WTC11 (cell line): ENCODE results near the gene RBP3. TPM values are rescaled to one million over a fixed set of nuclear protein-coding genes. Genes with fewer than 3 reads are reported as not detected.

Experiments
- ATAC-seq: fragments of 200-7000 bp; cut with Tn5 transposase; 2 replicates; pipeline ENCODE4 v1.10.0; 2021; ENCODE audit warnings: mild to moderate bottlenecking, moderate library complexity
- CTCF ChIA-PET: fragments of 300-600 bp; sonication (Branson Sonifier 250); formaldehyde crosslinking; loops from one replicate; lab custom pipeline; 2021; ENCODE audit warnings: antibody characterized with exemption; lab: Charles Lee
- POLR2A ChIA-PET: fragments of 350-600 bp; sonication (Branson Sonifier 250); formaldehyde crosslinking; loops from one replicate; lab custom pipeline; 2021; ENCODE audit warnings: antibody characterized with exemption; lab: Charles Lee
- DNase-seq: peaks from one replicate; pipeline ENCODE4 v3.0.0; 2021; ENCODE audit warnings: low spot score
- H3K27ac Mint-ChIP-seq: 2 replicates; pipeline ENCODE4 v1.8.0; 2021; ENCODE audit warnings: mixed read lengths
- H3K27me3 Mint-ChIP-seq: 2 replicates; pipeline ENCODE4 v1.8.0; 2021; ENCODE audit warnings: low read depth, mild to moderate bottlenecking, moderate library complexity, mixed read lengths
- H3K36me3 Mint-ChIP-seq: 2 replicates; pipeline ENCODE4 v1.8.0; 2021; ENCODE audit warnings: mixed read lengths
- H3K4me1 Mint-ChIP-seq: 2 replicates; pipeline ENCODE4 v1.8.0; 2022; ENCODE audit warnings: mixed read lengths
- H3K4me3 Mint-ChIP-seq: 2 replicates; pipeline ENCODE4 v1.8.0; 2021; ENCODE audit warnings: mild to moderate bottlenecking, moderate library complexity, mixed read lengths
- H3K9me3 Mint-ChIP-seq: 2 replicates; pipeline ENCODE4 v1.8.0; 2021; ENCODE audit warnings: mixed read lengths
- AFF4 ChIP-seq: sonication (generic); formaldehyde crosslinking; IDR thresholded peaks from 2 replicates; pipeline ENCODE4 v1.8.1; 2023; ENCODE audit warnings: mild to moderate bottlenecking, missing genetic modification reagents, borderline replicate concordance
- AR ChIP-seq: fragments of 250-450 bp; sonication (Bioruptor Pico); IDR thresholded peaks from 2 replicates; pipeline ENCODE4 v1.9.0; 2021; ENCODE audit warnings: mild to moderate bottlenecking
- ATF2 ChIP-seq: sonication (generic); formaldehyde crosslinking; IDR thresholded peaks from 2 replicates; pipeline ENCODE4 v1.8.1; 2022; ENCODE audit warnings: low read depth, missing genetic modification reagents, borderline replicate concordance
- ATF6 ChIP-seq: sonication (generic); formaldehyde crosslinking; IDR thresholded peaks from 2 replicates; pipeline ENCODE4 v1.8.1; 2023; ENCODE audit warnings: mild to moderate bottlenecking, missing genetic modification reagents
- EMX1 ChIP-seq: fragments of 250-450 bp; sonication (Bioruptor Pico); IDR thresholded peaks from 2 replicates; pipeline ENCODE4 v1.8.0; 2021; ENCODE audit warnings: mild to moderate bottlenecking
- ERG ChIP-seq: fragments of 250-450 bp; sonication (Bioruptor Pico); IDR thresholded peaks from 2 replicates; pipeline ENCODE4 v1.8.0; 2021; ENCODE audit warnings: mild to moderate bottlenecking
- ETV6 ChIP-seq: sonication (generic); formaldehyde crosslinking; IDR thresholded peaks from 2 replicates; pipeline ENCODE4 v1.8.1; 2022; ENCODE audit warnings: mild to moderate bottlenecking, missing genetic modification reagents
- JUN ChIP-seq: sonication (generic); formaldehyde crosslinking; IDR thresholded peaks from 2 replicates; pipeline ENCODE4 v1.8.0; 2023; ENCODE audit warnings: mild to moderate bottlenecking, missing genetic modification reagents
- MLX ChIP-seq: sonication (generic); formaldehyde crosslinking; IDR thresholded peaks from 2 replicates; pipeline ENCODE4 v1.8.1; 2023; ENCODE audit warnings: mild to moderate bottlenecking, missing genetic modification reagents, moderate library complexity
- MYBL2 ChIP-seq: sonication (generic); formaldehyde crosslinking; IDR thresholded peaks from 2 replicates; pipeline ENCODE4 v1.8.1; 2023; ENCODE audit warnings: mild to moderate bottlenecking, moderate library complexity, missing genetic modification reagents
- TCF7 ChIP-seq: sonication (generic); formaldehyde crosslinking; IDR thresholded peaks from 2 replicates; pipeline ENCODE4 v1.8.0; 2022; ENCODE audit warnings: mild to moderate bottlenecking, low read depth, missing genetic modification reagents, moderate library complexity
- ZBTB21 ChIP-seq: sonication (generic); formaldehyde crosslinking; IDR thresholded peaks from 2 replicates; pipeline ENCODE4 v1.8.1; 2023; ENCODE audit warnings: mild to moderate bottlenecking, missing genetic modification reagents, borderline replicate concordance
- ZNF671 ChIP-seq: fragments of 250-450 bp; sonication (Bioruptor Pico); IDR thresholded peaks from 2 replicates; pipeline ENCODE4 v1.8.0; 2021; ENCODE audit warnings: mild to moderate bottlenecking
- total RNA-seq: library from RNA; stranded (reverse); gene quantifications from 3 replicates; pipeline ENCODE4 v1.2.3, GENCODE V29; 2021
- TF ChIP-seq, protein P1 (sequence below): fragments of 250-450 bp; sonication (Bioruptor Pico); IDR thresholded peaks from 2 replicates; pipeline ENCODE4 v1.9.0; 2021; ENCODE audit warnings: mild to moderate bottlenecking, borderline replicate concordance
- TF ChIP-seq, protein P2 (sequence below): sonication (generic); formaldehyde crosslinking; IDR thresholded peaks from 2 replicates; pipeline ENCODE4 v1.8.1; 2022; ENCODE audit warnings: missing genetic modification reagents, borderline replicate concordance
- TF ChIP-seq, protein P3 (sequence below): sonication (generic); formaldehyde crosslinking; IDR thresholded peaks from 2 replicates; pipeline ENCODE4 v1.8.1; 2022; ENCODE audit warnings: mild to moderate bottlenecking, missing genetic modification reagents, moderate library complexity, borderline replicate concordance

RBP3 gene
- total RNA-seq, 1 experiment from 2014 or later, result not detected

- no peak for TF ChIP-seq AFF4 (CRISPR knock-in tag)
- TF ChIP-seq, protein P1, sequence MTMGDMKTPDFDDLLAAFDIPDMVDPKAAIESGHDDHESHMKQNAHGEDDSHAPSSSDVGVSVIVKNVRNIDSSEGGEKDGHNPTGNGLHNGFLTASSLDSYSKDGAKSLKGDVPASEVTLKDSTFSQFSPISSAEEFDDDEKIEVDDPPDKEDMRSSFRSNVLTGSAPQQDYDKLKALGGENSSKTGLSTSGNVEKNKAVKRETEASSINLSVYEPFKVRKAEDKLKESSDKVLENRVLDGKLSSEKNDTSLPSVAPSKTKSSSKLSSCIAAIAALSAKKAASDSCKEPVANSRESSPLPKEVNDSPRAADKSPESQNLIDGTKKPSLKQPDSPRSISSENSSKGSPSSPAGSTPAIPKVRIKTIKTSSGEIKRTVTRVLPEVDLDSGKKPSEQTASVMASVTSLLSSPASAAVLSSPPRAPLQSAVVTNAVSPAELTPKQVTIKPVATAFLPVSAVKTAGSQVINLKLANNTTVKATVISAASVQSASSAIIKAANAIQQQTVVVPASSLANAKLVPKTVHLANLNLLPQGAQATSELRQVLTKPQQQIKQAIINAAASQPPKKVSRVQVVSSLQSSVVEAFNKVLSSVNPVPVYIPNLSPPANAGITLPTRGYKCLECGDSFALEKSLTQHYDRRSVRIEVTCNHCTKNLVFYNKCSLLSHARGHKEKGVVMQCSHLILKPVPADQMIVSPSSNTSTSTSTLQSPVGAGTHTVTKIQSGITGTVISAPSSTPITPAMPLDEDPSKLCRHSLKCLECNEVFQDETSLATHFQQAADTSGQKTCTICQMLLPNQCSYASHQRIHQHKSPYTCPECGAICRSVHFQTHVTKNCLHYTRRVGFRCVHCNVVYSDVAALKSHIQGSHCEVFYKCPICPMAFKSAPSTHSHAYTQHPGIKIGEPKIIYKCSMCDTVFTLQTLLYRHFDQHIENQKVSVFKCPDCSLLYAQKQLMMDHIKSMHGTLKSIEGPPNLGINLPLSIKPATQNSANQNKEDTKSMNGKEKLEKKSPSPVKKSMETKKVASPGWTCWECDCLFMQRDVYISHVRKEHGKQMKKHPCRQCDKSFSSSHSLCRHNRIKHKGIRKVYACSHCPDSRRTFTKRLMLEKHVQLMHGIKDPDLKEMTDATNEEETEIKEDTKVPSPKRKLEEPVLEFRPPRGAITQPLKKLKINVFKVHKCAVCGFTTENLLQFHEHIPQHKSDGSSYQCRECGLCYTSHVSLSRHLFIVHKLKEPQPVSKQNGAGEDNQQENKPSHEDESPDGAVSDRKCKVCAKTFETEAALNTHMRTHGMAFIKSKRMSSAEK (CRISPR knock-in tag), result no peak
- no peak for TF ChIP-seq ZNF671
Measured at GRCh38 chr10:47315421-47315820, 32.7 kb upstream of the RBP3 start (continued).

DNA sequence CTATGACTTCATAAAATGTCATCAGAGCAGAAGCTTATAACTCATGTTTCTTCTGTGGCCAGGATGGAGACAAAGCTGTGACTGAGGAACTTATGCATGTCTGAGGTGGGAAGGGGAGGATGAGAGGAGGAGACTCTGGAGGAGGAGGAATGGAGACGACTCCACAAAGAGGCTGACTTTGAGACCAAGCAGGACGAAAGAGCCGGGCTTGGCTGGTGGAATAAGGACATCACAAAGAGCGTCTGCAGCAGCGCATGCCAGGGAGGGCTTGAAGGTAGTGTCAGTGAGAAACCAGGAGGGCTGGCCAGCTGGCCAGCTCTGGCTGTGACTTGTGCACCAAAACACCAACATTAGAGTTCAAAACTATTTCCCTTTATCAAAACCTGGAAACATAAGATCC, 32.0 kb upstream of the RBP3 start:
- ATAC-seq (no peak), DNase-seq (no peak)
- Mint-ChIP-seq H3K4me1 (no peaks in the 10 kb centered on the region), H3K9me3 (peaks cover 4% of the 10 kb centered on the region), H3K27me3 (no peaks in the 10 kb centered on the region), H3K27ac (no peak overlapping the region), H3K36me3 (no peaks in the 10 kb centered on the region), H3K4me3 (no peak overlapping the region)
- CTCF ChIA-PET, result interaction anchor here (1.2 to 1.5 kb wide), 2 partner anchors 25 to 291 kb away, joined by 4 to 5 read pairs; no protein-coding TSS in a partner anchor
- POLR2A ChIA-PET, result no interaction called here
- TF ChIP-seq JUN (CRISPR knock-in tag), result no peak
- no peak for TF ChIP-seq ETV6 (CRISPR knock-in tag)
- no peak for TF ChIP-seq AR (CRISPR knock-in tag)
- TF ChIP-seq ATF2, result no peak
- TF ChIP-seq, protein P2, sequence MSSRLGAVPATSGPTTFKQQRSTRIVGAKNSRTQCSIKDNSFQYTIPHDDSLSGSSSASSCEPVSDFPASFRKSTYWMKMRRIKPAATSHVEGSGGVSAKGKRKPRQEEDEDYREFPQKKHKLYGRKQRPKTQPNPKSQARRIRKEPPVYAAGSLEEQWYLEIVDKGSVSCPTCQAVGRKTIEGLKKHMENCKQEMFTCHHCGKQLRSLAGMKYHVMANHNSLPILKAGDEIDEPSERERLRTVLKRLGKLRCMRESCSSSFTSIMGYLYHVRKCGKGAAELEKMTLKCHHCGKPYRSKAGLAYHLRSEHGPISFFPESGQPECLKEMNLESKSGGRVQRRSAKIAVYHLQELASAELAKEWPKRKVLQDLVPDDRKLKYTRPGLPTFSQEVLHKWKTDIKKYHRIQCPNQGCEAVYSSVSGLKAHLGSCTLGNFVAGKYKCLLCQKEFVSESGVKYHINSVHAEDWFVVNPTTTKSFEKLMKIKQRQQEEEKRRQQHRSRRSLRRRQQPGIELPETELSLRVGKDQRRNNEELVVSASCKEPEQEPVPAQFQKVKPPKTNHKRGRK (CRISPR knock-in tag), result no peak
- TF ChIP-seq ZBTB21, result no peak
- TF ChIP-seq MLX, result no peak
- TF ChIP-seq EMX1 (CRISPR knock-in tag), result no peak
- TF ChIP-seq ATF6 (CRISPR knock-in tag), result no peak
- TF ChIP-seq, protein P3, sequence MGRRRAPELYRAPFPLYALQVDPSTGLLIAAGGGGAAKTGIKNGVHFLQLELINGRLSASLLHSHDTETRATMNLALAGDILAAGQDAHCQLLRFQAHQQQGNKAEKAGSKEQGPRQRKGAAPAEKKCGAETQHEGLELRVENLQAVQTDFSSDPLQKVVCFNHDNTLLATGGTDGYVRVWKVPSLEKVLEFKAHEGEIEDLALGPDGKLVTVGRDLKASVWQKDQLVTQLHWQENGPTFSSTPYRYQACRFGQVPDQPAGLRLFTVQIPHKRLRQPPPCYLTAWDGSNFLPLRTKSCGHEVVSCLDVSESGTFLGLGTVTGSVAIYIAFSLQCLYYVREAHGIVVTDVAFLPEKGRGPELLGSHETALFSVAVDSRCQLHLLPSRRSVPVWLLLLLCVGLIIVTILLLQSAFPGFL, result no peak
- TF ChIP-seq MYBL2 (CRISPR knock-in tag), result no peak
- no peak for TF ChIP-seq ERG (CRISPR knock-in tag)
- TF ChIP-seq TCF7 (CRISPR knock-in tag), result no peak
